ENCODE results near the gene HK1. TPM values are rescaled to one million over a fixed set of nuclear protein-coding genes. Genes with fewer than 3 reads are reported as not detected.

Gene HK1
- total RNA-seq, 1 experiment from 2014 or later = 98.8 TPM

DNA sequence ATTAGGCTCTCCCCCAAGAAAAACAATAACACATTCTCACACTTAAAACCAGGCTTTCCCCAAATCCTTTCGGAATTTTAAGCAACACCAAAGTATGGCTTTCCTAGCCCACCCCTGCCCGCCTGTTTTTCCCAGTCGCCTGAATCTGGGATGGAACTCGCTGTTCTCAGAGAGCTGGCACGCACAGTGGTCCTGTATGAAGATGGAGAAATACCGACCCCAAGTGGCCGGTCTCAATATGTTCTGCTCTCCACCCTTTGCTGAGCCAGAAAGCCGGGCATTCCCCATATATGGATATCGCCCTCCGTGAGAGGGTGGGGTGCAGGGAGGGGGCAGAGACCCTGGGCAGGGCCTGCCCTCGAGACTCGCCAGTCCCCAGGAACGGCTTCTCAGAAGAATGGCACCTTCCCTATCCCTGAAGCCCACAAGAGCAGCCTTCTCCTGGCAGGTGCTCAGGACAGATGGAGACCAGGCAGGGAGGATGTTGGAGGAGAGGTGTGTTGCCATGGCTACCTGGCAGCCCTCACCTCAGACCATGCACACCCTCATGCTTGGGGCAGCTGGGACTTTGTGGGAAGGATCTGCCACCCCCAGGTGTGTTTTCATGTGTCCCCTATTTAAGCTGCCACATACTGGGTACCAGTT, 135.0 kb downstream of the HK1 start:
- no CpG with 5 or more reads among the region's 13 CpGs for WGBS (ENCODE audit: extremely low coverage, insufficient read length, low lambda C conversion rate)
- peak; percentile 89 for DNase-seq
- no peak overlapping the region for H3K9ac ChIP-seq (ENCODE audit: extremely low read depth, insufficient read length, low read length)

More for the DNA sequence above, 135.0 kb downstream of the HK1 start:
- Histone ChIP-seq H2AK5ac (ENCODE audit: insufficient read length, low read length) (no peak overlapping the region), H3K27ac (ENCODE audit: insufficient read length, low read depth, low read length) (no peak overlapping the region), H3K23me2 (ENCODE audit: insufficient read length, low read depth, low read length, poor library complexity, severe bottlenecking) (no peaks in the 10 kb centered on the region), H3K23ac (ENCODE audit: insufficient read length, low read depth, low read length) (no peak overlapping the region), H2BK12ac (ENCODE audit: insufficient read length, low read depth, low read length) (no peak overlapping the region), H2BK120ac (ENCODE audit: low read depth, low read length, poor library complexity, severe bottlenecking) (no peak overlapping the region), H3K56ac (ENCODE audit: insufficient read length, low read depth, low read length) (no peak overlapping the region), H2AFZ (ENCODE audit: low read length) (no peak overlapping the region), H3K79me2 (ENCODE audit: insufficient read depth, low read length) (no peaks in the 10 kb centered on the region), H3K79me1 (ENCODE audit: insufficient read depth, low read depth, low read length, poor library complexity, severe bottlenecking) (no peaks in the 10 kb centered on the region), H3K4me2 (ENCODE audit: insufficient read depth, insufficient read length, low read length) (peak overlapping the region; percentile 30), H4K5ac (ENCODE audit: insufficient read length, low read depth, low read length) (no peak overlapping the region), H4K91ac (ENCODE audit: insufficient read length, low read depth, low read length) (no peak overlapping the region), H3K27me3 (ENCODE audit: insufficient read depth, low read length) (no peaks in the 10 kb centered on the region; the same call in 1 of the 2 replicates), H3K4me1 (ENCODE audit: insufficient read depth, low read length) (no peaks in the 10 kb centered on the region), H2BK5ac (ENCODE audit: insufficient read length, low read length) (no peak overlapping the region), H3K18ac (ENCODE audit: insufficient read length, low read depth, low read length) (peak overlapping the region; percentile 58), H4K20me1 (ENCODE audit: control insufficient read depth, insufficient read depth, insufficient read length) (no peaks in the 10 kb centered on the region), H2BK15ac (ENCODE audit: low read depth, low read length) (no peak overlapping the region), H2BK20ac (ENCODE audit: low read depth, low read length, poor library complexity, severe bottlenecking) (no peak overlapping the region), H3K4ac (ENCODE audit: low read depth, low read length) (no peak overlapping the region), H3K9me3 (ENCODE audit: control insufficient read depth, low read depth, low read length) (no peaks in the 10 kb centered on the region), H3T11ph (ENCODE audit: low read length) (no peak overlapping the region), H4K8ac (replicated peaks; ENCODE audit: insufficient read length, low read depth, low read length) (no peak overlapping the region), H3K14ac (ENCODE audit: insufficient read depth, low read length) (no peak overlapping the region; the same call in 1 of the 2 replicates)
- no peaks in the 10 kb centered on the region for H3K36me3 Mint-ChIP-seq (ENCODE audit: insufficient read depth in 1 of 3, low read depth in 3 of 3)
- no peaks in the 10 kb centered on the region for H3K9me3 Mint-ChIP-seq
- H3K4me1 Mint-ChIP-seq = peaks cover 4 to 6% of the 10 kb centered on the region in 2 experiments; a peak in 3 of 4 replicates
- TF ChIP-seq, protein P1, sequence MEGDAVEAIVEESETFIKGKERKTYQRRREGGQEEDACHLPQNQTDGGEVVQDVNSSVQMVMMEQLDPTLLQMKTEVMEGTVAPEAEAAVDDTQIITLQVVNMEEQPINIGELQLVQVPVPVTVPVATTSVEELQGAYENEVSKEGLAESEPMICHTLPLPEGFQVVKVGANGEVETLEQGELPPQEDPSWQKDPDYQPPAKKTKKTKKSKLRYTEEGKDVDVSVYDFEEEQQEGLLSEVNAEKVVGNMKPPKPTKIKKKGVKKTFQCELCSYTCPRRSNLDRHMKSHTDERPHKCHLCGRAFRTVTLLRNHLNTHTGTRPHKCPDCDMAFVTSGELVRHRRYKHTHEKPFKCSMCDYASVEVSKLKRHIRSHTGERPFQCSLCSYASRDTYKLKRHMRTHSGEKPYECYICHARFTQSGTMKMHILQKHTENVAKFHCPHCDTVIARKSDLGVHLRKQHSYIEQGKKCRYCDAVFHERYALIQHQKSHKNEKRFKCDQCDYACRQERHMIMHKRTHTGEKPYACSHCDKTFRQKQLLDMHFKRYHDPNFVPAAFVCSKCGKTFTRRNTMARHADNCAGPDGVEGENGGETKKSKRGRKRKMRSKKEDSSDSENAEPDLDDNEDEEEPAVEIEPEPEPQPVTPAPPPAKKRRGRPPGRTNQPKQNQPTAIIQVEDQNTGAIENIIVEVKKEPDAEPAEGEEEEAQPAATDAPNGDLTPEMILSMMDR (conservative IDR thresholded peaks at IDR 0.05) = peak; percentile 82
- no peak overlapping the region for H3K27ac Mint-ChIP-seq
- peak overlapping the region in 1 of 2 experiments; percentile 35; a peak in 1 of 5 replicates for H3K4me3 Mint-ChIP-seq
- H3K27me3 Mint-ChIP-seq (ENCODE audit: low read depth) = peaks cover 10% of the 10 kb centered on the region

Measured in H9 (cell line).